Hindlimb muscle (tissue), 1 donor: Measurements from ENCODE around the gene FIP1L1. TPM values are rescaled to one million over a fixed set of nuclear protein-coding genes. Genes with fewer than 3 reads are reported as not detected.
A peak's percentile ranks its signal among the peaks of the same experiment; 100 is the strongest.

ENCODE experiments used
- DNase-seq: peaks from one replicate; pipeline ENCODE4 v3.0.0-alpha.2; 2013
- polyA plus RNA-seq: library from polyadenylated mRNA; unstranded; fragments of 120-200 nt; gene quantifications from one replicate; pipeline ENCODE4 v1.2.1, GENCODE V29; 2013; ENCODE audit not compliant: insufficient read length

Gene FIP1L1
- polyA plus RNA-seq, 1 donor = 47.3 TPM

DNA sequence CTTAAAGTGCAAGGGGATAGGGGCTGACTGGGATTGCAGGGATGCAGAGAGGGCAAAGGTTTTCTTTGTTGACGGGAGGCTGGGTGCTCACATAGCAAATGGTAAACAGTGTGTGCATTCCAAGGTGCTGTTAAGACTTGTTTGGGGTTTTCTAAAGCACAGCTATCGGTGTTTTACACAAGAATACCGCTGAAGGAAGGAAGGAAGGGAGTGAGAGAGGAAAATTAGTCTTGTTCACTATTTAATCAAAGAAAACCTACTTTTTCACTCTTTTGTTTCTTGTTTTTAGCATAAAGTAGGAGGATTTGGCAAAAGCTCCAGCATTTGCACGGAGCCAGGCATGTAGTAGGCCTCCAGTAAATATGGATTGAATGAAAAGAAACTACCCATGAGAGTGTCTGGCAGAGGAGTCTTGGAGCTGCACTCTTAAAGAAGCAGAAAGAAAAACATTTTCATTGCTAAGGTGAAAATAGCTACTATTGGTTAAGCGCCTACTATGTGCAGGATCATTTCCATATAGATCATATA is 99.7 kb downstream of the FIP1L1 start:
- no peak for DNase-seq

GRCh38 chr4:53477636-53478035 is 100.2 kb downstream of the FIP1L1 start:
- no peak for DNase-seq

- DNase-seq = no peak
These were observed 101.4 kb downstream of the FIP1L1 start for GRCh38 chr4:53478671-53479456.

DNA sequence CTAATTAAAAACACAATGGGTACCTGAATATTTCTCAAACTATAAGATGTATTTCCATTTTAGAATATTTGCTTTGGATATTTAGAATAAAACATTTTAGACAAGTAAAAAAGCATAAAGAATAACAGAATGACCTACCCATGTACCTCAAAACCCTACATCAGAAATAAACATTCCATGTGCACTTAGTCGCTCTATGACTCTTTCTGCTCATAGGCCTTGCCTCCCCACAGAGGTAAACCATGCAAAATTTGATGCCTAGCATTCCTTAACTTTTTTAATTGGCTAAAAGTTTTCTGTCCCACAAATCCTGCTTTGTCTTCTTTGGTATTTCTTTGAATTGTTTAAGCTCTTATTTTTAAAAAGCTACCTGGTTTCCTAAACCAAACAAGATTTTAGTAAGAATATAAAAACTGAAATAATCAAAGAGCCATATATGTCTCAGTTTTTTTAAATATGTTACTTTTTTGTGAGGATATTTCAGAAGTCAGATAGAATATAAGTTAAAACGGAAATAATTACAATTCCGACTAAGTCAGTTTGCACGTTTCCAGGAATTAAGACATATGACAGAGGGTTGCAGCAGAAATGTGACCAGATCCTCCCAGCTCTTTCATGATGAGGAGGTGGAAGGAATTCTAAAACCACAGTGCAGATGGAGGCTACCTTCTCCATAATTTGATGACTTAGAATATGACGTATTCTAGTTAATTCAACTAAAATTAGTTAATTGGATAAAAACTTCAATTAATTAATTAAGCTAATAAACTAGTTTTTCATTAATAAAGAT is 102.5 kb downstream of the FIP1L1 start:
- DNase-seq = no peak

DNA sequence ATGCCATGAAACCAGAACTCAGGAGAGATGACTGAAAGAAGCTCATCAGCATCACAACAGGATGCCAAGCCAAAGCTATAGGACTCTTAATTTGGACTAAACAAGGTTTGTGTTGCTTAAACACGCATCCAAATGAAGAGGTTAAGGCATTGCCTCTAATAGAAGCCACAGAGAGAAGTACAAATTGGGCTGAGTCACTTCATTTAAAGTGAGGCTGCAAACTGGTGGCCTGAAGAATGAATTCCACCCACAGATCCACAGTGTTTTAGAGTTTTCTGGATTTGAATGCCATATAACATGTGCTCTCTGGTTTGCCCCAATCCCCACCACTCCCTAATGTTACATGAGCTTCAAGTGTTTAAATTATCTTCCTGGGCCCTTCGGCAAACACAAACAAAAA is 103.5 kb downstream of the FIP1L1 start:
- DNase-seq = no peak

DNA sequence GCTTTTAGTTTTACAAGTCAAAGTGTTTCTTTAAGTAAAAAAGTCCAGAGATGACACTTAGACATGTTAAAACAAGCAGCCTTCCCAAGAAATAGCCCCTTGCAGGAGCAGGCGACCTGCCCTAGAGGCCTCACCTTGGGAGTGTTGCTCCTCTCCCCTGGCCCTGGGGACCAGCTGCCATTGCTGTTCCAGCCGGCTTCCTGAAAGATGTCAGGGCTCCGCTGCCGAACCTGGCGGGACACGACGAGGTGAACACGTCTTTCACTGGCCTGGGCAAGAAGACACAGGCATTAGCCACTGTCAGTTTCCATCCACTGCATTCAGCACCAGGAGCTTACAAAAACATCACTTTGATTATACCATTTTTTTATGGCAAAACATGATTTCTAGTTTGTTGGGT is 104.1 kb downstream of the FIP1L1 start:
- no peak for DNase-seq

DNA sequence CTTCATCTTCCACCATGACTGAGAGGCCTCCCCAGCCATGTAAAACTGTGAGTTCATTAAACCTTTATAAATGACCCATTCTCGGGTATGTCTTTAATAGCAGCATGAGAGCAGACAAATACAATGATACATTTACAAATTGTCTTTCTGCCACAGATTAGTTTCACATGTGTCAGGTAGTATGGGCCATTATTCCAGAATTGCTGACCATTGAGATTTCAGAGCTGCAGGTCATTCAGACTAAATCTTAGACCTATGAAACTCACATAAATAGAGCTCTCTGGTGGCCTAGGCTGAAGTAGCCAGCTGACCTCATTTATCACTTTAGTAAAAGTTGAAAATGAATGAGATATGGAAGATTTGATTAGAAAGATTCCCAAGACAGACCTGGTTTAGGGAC is 105.8 kb downstream of the FIP1L1 start:
- no peak for DNase-seq

DNA sequence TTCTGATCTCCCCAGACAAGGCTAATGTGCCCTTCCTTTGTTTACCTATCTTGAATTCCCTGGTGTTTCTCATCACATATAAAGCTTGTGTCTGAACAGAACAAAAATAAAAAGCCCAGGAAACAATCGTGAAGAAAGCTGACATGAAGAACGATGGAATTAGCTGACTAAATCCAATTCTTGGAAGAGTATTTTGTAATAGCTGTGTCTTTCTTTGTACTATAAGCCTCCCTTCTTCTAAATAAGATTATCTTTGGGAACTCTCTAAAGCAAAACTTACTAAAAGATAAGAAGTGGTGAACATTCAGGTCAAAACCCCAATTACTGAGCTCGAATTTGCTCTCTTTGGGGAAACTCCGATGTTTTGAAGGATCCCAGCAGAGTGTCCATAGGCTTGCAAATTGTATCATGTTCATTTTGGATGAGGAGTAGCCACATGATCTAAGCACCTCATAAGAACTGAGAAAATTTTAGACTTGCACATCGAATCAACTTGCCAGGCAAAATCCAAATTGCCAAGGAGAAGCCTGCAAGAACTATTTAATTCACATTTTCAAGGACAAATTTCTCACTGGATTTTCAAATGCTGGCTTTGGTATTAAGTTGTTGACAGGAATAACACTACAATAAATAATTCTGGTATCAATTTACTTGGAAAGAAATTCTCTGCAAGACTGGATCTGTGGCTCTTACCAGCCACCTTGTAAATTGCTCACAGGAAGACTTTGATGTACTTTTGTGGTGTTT is 107.6 kb downstream of the FIP1L1 start:
- DNase-seq = no peak

GRCh38 chr4:53485658-53486040 is 108.2 kb downstream of the FIP1L1 start:
- DNase-seq = no peak

DNA sequence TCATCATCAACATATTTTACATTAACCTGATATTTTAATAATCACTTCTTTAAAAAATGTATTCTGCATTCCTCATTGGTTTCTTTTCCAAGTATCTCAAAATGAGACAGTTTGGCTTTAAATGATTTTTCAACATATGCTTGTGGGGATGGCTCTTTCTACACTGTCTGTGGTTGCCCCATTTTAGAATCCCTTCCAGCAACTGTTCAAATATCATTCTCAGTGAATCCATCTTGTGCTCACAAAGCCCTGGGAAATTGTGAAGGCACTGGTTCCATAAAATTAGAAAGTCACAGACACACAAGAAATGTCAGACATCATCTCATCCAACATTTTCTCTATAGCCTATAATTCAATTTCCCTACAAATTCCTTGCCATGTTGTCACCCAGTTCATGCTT is 110.3 kb downstream of the FIP1L1 start:
- no peak for DNase-seq

DNA sequence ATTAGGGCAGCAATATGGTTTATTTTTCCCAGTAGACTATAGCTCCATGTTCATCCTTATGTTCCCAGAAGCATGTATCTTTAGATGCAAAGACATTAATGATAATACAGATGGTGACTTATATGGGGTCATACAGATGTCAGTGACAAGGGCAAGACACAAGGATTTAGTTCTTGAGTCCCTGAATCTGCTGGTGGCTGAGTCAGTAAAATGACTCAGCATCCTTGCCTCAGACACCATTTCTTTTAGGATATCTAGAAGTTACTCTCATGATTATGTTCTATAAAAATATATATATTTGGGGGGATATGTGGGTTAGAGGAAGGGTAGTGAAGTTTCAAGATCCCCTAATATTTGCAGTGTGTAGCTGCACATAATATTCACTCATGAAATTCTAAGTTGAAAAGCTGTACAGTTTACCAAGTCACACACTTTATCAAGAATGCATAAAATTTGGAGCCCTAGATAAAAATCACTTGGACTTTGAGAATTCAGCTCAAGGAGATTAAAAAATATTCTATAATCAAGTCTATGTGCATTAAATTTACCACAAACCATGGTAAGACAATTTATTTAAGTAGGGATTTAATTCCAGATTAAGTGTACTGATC is 111.9 kb downstream of the FIP1L1 start:
- no peak for DNase-seq

DNA sequence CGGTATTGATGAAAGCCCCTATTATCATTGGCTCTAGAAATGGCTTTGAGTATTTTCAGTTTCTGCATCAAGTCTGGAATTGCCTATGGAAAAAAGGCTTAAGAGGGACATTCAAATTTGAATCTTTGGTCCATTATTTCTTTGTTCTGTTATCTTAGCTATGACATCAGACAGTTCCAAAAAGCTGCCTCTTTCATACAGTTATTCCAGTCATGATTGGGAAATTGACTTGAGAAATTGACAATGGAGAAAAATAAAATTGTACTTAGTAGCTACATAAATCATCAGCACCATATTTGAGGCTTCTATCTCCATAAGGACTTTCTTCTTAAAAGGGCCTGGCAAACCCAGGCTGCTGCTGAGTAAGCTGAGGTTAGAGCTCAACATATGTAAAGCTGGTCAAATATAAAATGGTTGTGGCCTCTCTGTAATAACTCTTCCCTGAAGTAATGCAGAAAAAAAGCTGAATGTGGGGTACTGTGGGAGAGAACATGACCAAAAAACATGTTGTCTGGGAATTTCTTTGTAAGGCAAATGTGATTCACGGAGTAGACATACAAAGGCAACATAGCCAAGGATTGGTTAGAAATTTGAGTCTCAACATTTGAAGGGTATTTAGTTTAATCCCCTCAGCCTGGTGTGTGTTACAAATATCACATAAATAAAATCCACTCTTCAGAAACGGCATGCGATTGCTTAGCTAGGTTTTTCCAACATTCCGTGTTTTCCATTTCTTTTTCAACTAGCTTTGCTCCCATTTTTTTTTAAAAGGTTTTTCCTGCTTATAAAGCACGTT is 112.9 kb downstream of the FIP1L1 start:
- no peak for DNase-seq

- peak; percentile 73 for DNase-seq
These were observed 113.7 kb downstream of the FIP1L1 start for GRCh38 chr4:53490965-53491622.

- DNase-seq = no peak
These were observed 117.4 kb downstream of the FIP1L1 start for GRCh38 chr4:53494851-53495250.

GRCh38 chr4:53497487-53498244 is 120.2 kb downstream of the FIP1L1 start:
- peak; percentile 72 for DNase-seq

DNA sequence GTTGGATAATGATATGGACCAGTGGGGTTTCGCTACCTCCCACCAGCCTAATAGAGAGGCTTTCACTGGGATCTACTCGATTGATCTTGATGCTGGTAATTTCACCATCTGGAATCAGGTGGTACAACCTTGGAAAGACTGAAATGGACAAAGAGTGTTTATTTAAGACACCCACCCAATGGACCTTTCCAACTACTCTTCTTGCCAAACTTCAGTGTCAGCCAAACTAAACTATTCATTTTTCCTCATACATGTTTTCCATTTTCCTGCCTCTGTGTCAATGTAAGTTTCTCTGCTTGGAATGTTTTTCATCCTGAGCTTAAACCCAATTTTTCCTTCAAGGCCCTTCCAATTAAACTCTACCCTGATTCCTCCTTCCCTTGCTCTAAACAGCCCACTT is 121.3 kb downstream of the FIP1L1 start:
- peak; percentile 61 for DNase-seq

GRCh38 chr4:53499791-53500190 is 122.3 kb downstream of the FIP1L1 start:
- no peak for DNase-seq

GRCh38 chr4:53500546-53500945 is 123.1 kb downstream of the FIP1L1 start:
- DNase-seq = no peak

DNA sequence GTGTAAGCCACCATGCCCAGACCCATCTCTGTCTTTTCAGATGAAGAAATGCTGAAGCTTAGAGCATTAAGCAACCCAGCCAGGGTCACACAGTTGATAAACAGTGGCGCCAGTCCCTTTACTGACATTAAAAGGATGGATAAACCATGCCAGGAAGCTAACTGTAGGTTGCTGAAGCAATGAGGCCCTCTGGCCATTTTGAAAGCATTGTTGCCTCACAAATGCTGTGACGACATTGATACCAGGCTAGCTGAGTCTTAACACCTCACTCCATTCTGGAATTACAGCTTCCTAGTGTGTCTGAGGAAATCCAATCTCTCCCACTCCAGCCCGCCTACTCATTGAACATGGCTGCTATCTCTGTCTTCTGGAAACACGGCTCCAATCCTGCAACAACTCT is 124.1 kb downstream of the FIP1L1 start:
- DNase-seq = no peak

GRCh38 chr4:53502094-53502493 is 124.7 kb downstream of the FIP1L1 start:
- no peak for DNase-seq
